ENCODE results near the gene IRF1.
"Not testable (repeated sequence)": the region's sequence is repeated elsewhere in the genome, so short reads cannot be mapped to it uniquely, and the experiment has no call there.

Gene IRF1

GRCh38 chr5:132487095-132487428 lies 3.5 kb downstream of the IRF1 start:
- no peak for DNase-seq (ENCODE audit: low read depth, low spot score)

- DNase-seq (ENCODE audit: low read depth, low spot score), result no peak
Measured at GRCh38 chr5:132486318-132487094, 4.1 kb downstream of the IRF1 start.

DNA sequence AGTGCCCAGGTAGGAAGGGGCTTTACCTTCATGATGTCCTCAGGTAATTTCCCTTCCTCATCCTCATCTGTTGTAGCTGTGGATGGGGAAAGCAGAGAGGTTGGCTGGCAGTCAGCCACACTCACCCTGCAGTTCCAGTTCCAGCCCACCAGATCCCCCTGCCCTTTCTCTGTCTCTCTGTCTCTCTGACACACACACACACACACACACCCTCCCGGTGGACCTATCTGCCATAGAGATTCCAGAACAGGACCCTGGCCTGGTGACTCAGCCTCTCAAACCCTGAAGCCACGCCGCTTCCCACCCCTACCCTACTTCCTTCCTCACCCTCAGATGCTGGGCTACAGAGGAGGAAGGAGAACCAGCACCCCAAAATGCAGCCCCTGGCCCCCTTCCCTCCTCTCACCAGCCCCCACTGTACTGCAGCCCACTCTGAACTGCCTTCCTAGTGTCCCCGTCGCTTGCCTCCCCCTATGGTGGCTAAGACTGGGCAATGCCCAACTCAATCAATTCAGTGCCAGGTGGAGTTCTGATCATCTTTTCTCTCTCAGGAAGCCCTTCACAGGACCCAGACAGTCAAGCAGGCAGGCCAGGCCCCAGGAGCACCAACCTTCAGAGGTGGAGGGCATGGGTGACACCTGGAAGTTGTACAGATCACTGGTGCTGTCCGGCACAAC lies 4.8 kb downstream of the IRF1 start:
- no peak for DNase-seq (ENCODE audit: low read depth, low spot score)

GRCh38 chr5:132484876-132485640 lies 5.5 kb downstream of the IRF1 start:
- not testable (repeated sequence) for DNase-seq (ENCODE audit: low read depth, low spot score)

DNA sequence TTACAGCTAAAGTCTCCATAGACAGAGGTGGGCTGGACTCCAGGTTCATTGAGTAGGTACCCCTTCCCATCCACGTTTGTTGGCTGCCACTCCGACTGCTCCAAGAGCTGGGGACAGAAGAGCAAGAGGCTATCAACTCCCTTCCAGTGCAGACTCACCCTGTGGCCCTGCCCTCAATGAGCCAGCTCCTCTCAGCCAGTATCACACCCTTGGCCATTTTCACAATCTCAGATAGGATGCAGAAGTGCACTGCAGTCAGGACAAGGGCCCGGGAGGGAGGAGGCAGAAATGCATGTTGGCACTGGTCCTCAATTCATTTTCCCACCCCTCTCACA lies 6.2 kb downstream of the IRF1 start:
- DNase-seq (ENCODE audit: low read depth, low spot score), result no peak

GRCh38 chr5:132483661-132484390 lies 6.7 kb downstream of the IRF1 start:
- DNase-seq (ENCODE audit: low read depth, low spot score), result no peak

DNA sequence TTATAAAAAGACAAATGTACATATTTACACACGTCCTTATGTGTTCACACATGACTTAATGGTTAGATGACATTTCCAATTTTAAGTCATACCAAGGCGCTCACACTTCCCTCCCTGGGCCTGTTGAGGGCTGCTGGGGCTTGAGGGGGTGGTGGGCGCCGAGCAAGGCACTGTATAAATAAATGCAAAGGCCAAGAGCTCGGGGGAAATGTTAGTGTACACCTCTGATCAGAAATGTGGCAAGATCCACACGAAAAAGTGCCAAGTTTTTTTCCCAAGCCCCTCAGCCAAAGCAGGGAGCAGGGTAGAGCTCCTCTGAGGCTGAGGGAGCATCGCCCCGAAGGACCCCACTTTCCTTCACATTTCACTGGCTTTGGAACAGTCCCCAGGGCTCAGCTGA lies 7.5 kb downstream of the IRF1 start:
- DNase-seq (ENCODE audit: low read depth, low spot score), result no peak

- DNase-seq (ENCODE audit: low read depth, low spot score), result no peak
Measured at GRCh38 chr5:132481596-132482211, 8.9 kb downstream of the IRF1 start.

GRCh38 chr5:132480893-132481595 lies 9.5 kb downstream of the IRF1 start:
- DNase-seq (ENCODE audit: low read depth, low spot score), result no peak

DNA sequence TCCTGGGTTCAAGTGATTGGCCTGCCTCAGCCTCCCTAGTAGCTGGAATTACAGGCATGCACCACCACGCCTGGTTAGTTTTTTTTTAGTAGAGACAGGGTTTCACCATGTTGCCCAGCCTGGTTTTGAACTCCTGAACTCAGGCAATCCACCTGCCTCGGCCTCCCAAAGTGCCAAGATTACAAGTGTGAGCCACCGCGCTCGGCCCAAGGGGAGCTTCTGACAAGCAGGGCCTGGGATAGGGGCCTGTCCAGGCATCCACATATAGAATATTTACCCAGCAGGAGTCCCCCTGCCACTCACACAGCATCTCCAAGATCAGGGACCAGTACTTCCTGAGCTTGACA lies 10.1 kb downstream of the IRF1 start:
- DNase-seq (ENCODE audit: low read depth, low spot score), result no peak

DNA sequence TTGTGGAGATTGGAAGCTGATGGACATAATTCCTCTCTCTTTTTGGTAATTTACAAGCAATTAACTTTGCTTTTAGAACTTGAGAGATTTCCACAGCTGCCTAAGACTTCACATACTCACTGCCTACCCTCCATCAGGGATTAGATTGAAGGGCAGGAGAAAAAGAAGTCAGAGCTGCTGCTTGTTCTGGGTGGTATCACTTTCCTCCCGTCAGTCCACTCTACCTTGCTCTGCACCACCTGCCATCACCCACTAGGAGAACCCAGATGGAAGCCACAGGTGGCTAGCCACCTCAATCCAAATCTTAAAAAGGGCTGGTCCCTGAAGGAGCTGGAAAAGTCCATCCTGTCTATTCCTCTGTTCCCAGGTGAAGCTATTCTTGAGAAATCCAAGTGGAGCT lies 10.5 kb downstream of the IRF1 start:
- DNase-seq (ENCODE audit: low read depth, low spot score), result no peak

DNA sequence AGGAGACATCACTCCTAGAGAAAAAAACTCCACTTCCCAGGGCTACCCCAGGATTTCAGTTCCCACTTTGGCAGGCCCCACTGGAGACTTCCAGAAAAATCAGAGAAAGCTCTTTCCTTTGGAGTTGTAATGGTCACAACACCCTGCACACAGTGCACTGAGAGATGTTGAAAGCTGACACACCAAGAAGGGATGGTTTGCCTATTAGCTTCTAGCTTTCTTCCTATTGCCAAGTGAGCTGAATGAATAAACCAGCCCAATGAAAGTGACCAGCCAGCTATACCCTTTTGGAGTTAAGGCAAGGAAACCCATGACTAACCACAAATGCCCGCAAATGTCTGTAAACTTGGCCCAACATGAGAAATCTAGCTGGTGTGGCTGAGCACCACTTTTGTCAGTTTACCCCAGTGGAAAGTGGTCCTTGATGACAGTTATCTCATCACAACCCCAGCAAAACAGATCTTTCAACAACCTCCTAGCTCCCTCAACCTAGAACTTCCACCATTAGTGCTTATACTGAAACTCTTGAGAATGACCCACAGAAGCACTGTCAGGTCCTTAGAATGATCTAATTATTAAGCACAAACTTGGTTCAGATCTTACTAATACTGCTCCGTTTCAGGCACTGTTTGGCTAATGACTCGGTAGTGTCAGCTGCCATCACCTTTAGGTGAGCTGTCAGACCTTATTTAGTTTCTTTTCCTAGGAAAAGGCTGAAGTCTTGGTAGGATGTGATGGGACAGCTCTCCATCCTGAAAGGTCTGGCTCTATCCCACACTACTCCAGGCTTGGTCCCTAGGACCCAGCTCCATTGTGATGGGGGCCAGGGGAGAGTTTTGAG lies 11.2 kb downstream of the IRF1 start:
- DNase-seq (ENCODE audit: low read depth, low spot score), result no peak

DNA sequence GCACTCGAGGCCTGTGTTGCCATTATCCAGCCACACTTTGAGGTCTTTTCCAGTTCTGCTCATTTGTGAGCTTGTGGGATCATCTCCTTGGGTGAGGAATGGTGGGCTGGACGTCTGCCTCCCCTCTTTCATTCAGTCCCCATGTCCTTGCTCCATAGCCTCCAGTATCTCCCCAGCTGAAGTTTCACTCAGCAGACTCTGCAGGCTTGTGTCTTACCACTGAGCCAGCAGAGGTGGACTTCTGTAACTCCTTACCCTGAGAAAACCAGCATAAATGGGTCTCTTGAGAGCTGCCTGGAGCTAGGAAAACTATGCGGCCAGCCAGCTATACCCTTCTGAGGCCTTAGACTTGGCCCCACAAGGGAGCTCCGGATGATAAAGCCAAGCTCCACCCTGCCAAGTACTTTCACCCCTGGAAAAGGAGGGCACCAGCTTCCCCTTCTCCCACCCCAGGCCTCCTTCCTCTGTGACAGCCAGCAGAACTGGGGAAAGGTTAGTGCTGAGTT lies 12.2 kb downstream of the IRF1 start:
- no peak for DNase-seq (ENCODE audit: low read depth, low spot score)

GRCh38 chr5:132477784-132478365 lies 12.7 kb downstream of the IRF1 start:
- DNase-seq (ENCODE audit: low read depth, low spot score), result no peak

GRCh38 chr5:132476876-132477781 lies 13.4 kb downstream of the IRF1 start:
- DNase-seq (ENCODE audit: low read depth, low spot score), result peak; percentile 74

- DNase-seq (ENCODE audit: low read depth, low spot score), result no peak
Measured at GRCh38 chr5:132475987-132476875, 14.3 kb downstream of the IRF1 start.

- no peak for DNase-seq (ENCODE audit: low read depth, low spot score)
Measured at GRCh38 chr5:132475497-132475882, 15.1 kb downstream of the IRF1 start.
